Small intestine (tissue), 7 donors: ENCODE results near the gene FAM20B. TPM values are rescaled to one million over a fixed set of nuclear protein-coding genes. Genes with fewer than 3 reads are reported as not detected.
A peak's percentile ranks its signal among the peaks of the same experiment; 100 is the strongest.
"Not testable (repeated sequence)": the region's sequence is repeated elsewhere in the genome, so short reads cannot be mapped to it uniquely, and the experiment has no call there.

ENCODE experiments used
- DNase-seq, 2 donors: peaks; one replicate each; pipeline versions ENCODE4 v3.0.0 to v3.0.0-alpha.2; 2013
- FAIRE-seq: peaks from 2 replicates; lab custom pipeline; 2012; peaks lifted over from hg19 to GRCh38; lab: Jason Lieb, UNC
- H3K27ac ChIP-seq, 3 donors: one replicate each; pipeline ENCODE4 v1.5.1; 2013; ENCODE audit warnings: low read length in 2 of 3, mild to moderate bottlenecking in 2 of 3, control low read depth in 1 of 3, inconsistent platforms in 1 of 3, low read depth in 1 of 3, moderate library complexity in 1 of 3
- H3K27me3 ChIP-seq, 3 donors: one replicate each; pipeline ENCODE4 v1.6.1; 2013; ENCODE audit warnings: low read length in 3 of 3, inconsistent platforms in 1 of 3; ENCODE audit not compliant: control insufficient read depth in 3 of 3, insufficient read depth in 3 of 3
- H3K36me3 ChIP-seq, 3 donors: one replicate each; pipeline ENCODE4 v1.6.1; 2013; ENCODE audit warnings: low read length in 3 of 3, inconsistent platforms in 1 of 3, low read depth in 1 of 3, mild to moderate bottlenecking in 1 of 3, moderate library complexity in 1 of 3; ENCODE audit not compliant: control insufficient read depth in 3 of 3, insufficient read depth in 2 of 3
- H3K4me1 ChIP-seq, 3 donors: one replicate each; pipeline ENCODE4 v1.6.1; 2013; ENCODE audit warnings: low read length in 2 of 3, inconsistent platforms in 1 of 3, low read depth in 1 of 3, mild to moderate bottlenecking in 1 of 3, moderate library complexity in 1 of 3; ENCODE audit not compliant: control insufficient read depth in 3 of 3, insufficient read depth in 2 of 3
- H3K4me3 ChIP-seq, 3 donors: one replicate each; pipeline ENCODE4 v1.5.1; 2013; ENCODE audit warnings: low read length in 3 of 3, control low read depth in 1 of 3, inconsistent platforms in 1 of 3, low read depth in 1 of 3, mild to moderate bottlenecking in 1 of 3, moderate library complexity in 1 of 3
- H3K9me3 ChIP-seq, 2 donors: one replicate each; pipeline ENCODE4 v1.6.1; 2013; ENCODE audit warnings: low read depth in 1 of 2, low read length in 1 of 2; ENCODE audit not compliant: control insufficient read depth in 2 of 2, insufficient read depth in 1 of 2
- WGBS, 3 donors: extraction: QIAGEN DNeasy Blood & Tissue Kit; methylation state at CpG; one replicate each; pipeline ENCODE4 v1.1.7; 2013; 5-methylcytosine and 5-hydroxymethylcytosine counted together
- polyA plus RNA-seq, 4 donors: library from polyadenylated mRNA; stranded (reverse) in 3 of 4; unstranded in 1 of 4; fragments of 200-250 nt in 3 of 4; fragments of 120-200 nt in 1 of 4; gene quantifications; one replicate each; pipeline versions ENCODE4 v1.2.1 to v1.2.3, GENCODE V29; 2013
- donor health status: healthy with polysubstance abuse.
- donor health status: control.
- donor health status: control.
- donor health status: Bipolar disorder and iron deficiency.
- donor health status: healthy.

The FAM20B gene
- polyA plus RNA-seq, 4 donors, result 5.4 to 24.9 (median 10.7) TPM

- Histone ChIP-seq H3K36me3 (no peaks in the 10 kb centered on the region), H3K27ac (no peak overlapping the region), H3K4me1 (peaks cover 0 to 18% (median 0%) of the 10 kb centered on the region in 3 donors), H3K9me3 (peaks cover 0 to 12% of the 10 kb centered on the region in 2 donors), H3K4me3 (no peak overlapping the region), H3K27me3 (peaks cover 0 to 1% (median 0%) of the 10 kb centered on the region in 3 donors)
- FAIRE-seq (no peak), DNase-seq (no peak)
- WGBS, 3 donors, result 91 to 94% (median 94%) methylated on average over 5 of the region's 5 CpGs
These were observed 26.6 kb upstream of the FAM20B start for GRCh38 chr1:178999061-178999460.

- H3K4me3 ChIP-seq, result no peak overlapping the region
- WGBS, 3 donors, result 91 to 94% (median 91%) methylated on average over 1 of the region's 1 CpG
- H3K4me1 ChIP-seq, result peaks cover 0 to 19% (median 0%) of the 10 kb centered on the region in 3 donors
- FAIRE-seq (no peak), DNase-seq (no peak)
- H3K9me3 ChIP-seq, result no peaks in the 10 kb centered on the region
- H3K36me3 ChIP-seq, result no peaks in the 10 kb centered on the region
- H3K27ac ChIP-seq, result no peak overlapping the region
- H3K27me3 ChIP-seq, result no peaks in the 10 kb centered on the region
These were observed 24.2 kb upstream of the FAM20B start for GRCh38 chr1:179001451-179001850.

GRCh38 chr1:179002064-179002463, 23.6 kb upstream of the FAM20B start:
- FAIRE-seq, H3K27me3 ChIP-seq, H3K9me3 ChIP-seq, H3K4me3 ChIP-seq, H3K36me3 ChIP-seq, H3K27ac ChIP-seq, DNase-seq: not testable (repeated sequence)
- 93 to 97% (median 95%) methylated on average over 8 of the region's 8 CpGs for WGBS, 3 donors
- peaks cover 0 to 19% (median 0%) of the 10 kb centered on the region in 3 donors for H3K4me1 ChIP-seq

- FAIRE-seq, result no peak
- Histone ChIP-seq H3K27ac (peak overlapping the region; percentile 42 to 73 (median 58)), H3K4me3 (peak overlapping the region in 1 of 3 donors; percentile 1), H3K36me3 (no peaks in the 10 kb centered on the region), H3K27me3 (no peaks in the 10 kb centered on the region), H3K9me3 (no peaks in the 10 kb centered on the region), H3K4me1 (peaks cover 0 to 19% (median 0%) of the 10 kb centered on the region in 3 donors)
- 12 to 24% (median 17%) methylated on average over 20 of the region's 20 CpGs for WGBS, 3 donors
- DNase-seq, result peak; percentile 85 to 88
These were observed 22.9 kb upstream of the FAM20B start for GRCh38 chr1:179002552-179003345.

- DNase-seq (peak; percentile 25 to 49), FAIRE-seq (no peak)
- peak overlapping the region; percentile 42 to 73 (median 58) for H3K27ac ChIP-seq
- no peak overlapping the region for H3K4me3 ChIP-seq
- peaks cover 0 to 19% (median 0%) of the 10 kb centered on the region in 3 donors for H3K4me1 ChIP-seq
- H3K9me3 ChIP-seq, result no peaks in the 10 kb centered on the region
- H3K27me3 ChIP-seq, result no peaks in the 10 kb centered on the region
- 62 to 79% (median 65%) methylated on average over 7 of the region's 7 CpGs for WGBS, 3 donors
- H3K36me3 ChIP-seq, result no peaks in the 10 kb centered on the region
These were observed 22.1 kb upstream of the FAM20B start for GRCh38 chr1:179003512-179004066.

- Histone ChIP-seq H3K27ac (no peak overlapping the region), H3K36me3 (no peaks in the 10 kb centered on the region), H3K4me3 (no peak overlapping the region), H3K27me3 (no peaks in the 10 kb centered on the region), H3K4me1 (peaks cover 0 to 23% (median 0%) of the 10 kb centered on the region in 3 donors), H3K9me3 (no peaks in the 10 kb centered on the region)
- DNase-seq (no peak), FAIRE-seq (no peak)
- WGBS, 3 donors, result 79 to 88% (median 85%) methylated on average over 7 of the region's 7 CpGs
These were observed 18.5 kb upstream of the FAM20B start for GRCh38 chr1:179007233-179007632.

- Histone ChIP-seq H3K36me3 (no peaks in the 10 kb centered on the region), H3K4me3 (no peak overlapping the region), H3K27ac (no peak overlapping the region), H3K4me1 (peaks cover 0 to 6% (median 0%) of the 10 kb centered on the region in 3 donors), H3K9me3 (no peaks in the 10 kb centered on the region), H3K27me3 (no peaks in the 10 kb centered on the region)
- WGBS, 3 donors, result 66 to 81% (median 77%) methylated on average over 2 of the region's 2 CpGs
- FAIRE-seq (no peak), DNase-seq (no peak)
These were observed 15.0 kb upstream of the FAM20B start for GRCh38 chr1:179010671-179011070.

GRCh38 chr1:179012038-179012437, 13.7 kb upstream of the FAM20B start:
- Histone ChIP-seq H3K4me1 (peaks cover 0 to 14% (median 3%) of the 10 kb centered on the region in 3 donors), H3K9me3 (no peaks in the 10 kb centered on the region), H3K4me3 (no peak overlapping the region), H3K36me3 (no peaks in the 10 kb centered on the region), H3K27me3 (no peaks in the 10 kb centered on the region), H3K27ac (no peak overlapping the region)
- no peak for FAIRE-seq
- WGBS, 3 donors, result 96 to 100% (median 97%) methylated on average over 1 of the region's 1 CpG
- no peak for DNase-seq
